ENCODE results near the gene FOSL2. TPM values are rescaled to one million over a fixed set of nuclear protein-coding genes. Genes with fewer than 3 reads are reported as not detected.

Gene FOSL2
- total RNA-seq, 1 experiment from 2014 or later: 34.2 TPM

DNA sequence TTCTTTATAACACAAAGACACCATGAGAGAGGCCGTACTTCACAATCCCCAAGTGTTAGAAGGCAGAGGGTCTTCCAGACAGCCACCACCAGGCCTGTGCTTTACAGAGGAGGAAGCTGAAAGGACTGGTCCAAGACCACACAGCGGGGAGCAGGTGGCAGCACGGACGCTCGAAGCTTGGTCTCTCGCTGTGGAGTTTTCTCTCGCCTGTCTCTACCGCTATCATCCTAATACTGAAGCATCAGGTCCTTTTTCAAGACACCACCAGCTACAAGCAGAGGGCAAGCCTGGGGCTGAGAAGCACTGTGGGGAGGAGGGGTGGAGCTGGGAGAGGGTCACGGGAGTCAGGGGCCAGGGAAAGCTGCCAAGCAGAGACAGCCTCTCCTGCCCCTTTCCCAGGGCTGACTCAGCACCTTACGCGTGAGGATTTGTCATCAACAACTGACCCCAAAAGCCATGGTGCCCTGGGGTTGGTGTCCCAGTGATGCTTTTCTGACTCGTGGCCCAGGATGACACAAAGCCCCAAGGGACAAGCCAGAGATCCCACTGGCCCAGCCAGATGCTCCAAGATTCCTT lies 31.9 kb upstream of the FOSL2 start:
- H3F3A ChIP-seq (ENCODE audit: low read length, unreplicated experiment): no peaks in the 10 kb centered on the region
- H3K79me2 ChIP-seq (ENCODE audit: low read length): no peaks in the 10 kb centered on the region
- no peaks in the 10 kb centered on the region for H3K9me2 ChIP-seq (replicated peaks; ENCODE audit: low read length)
- H3K4me3 ChIP-seq (ENCODE audit: low read length): no peak overlapping the region
- TF ChIP-seq EZH2phosphoT487 (IDR thresholded peaks at IDR 0.05; ENCODE audit: borderline replicate concordance, low read length): no peak
- no peak for TF ChIP-seq EZH2 (IDR thresholded peaks at IDR 0.05; ENCODE audit: low read length, unreplicated experiment)
- no peak for TF ChIP-seq CTCF (conservative IDR thresholded peaks at IDR 0.05; ENCODE audit: low read depth, low read length)
- no TSS peak for BruUV-seq (replicated peaks)
- ChIA-PET CTCF (no interaction called here), POLR2A (ENCODE audit: unreplicated experiment) (no interaction called here)
- no peak overlapping the region for H3K4me2 ChIP-seq (ENCODE audit: low read length)
- H3K9ac ChIP-seq (ENCODE audit: low read length): peak overlapping the region; percentile 68
- ATAC-seq: peak; percentile 7
- intact Hi-C loops (cut with micrococcal nuclease): no loop called here
- no peaks in the 10 kb centered on the region for H3K27me3 ChIP-seq (ENCODE audit: low read length)
- no peaks in the 10 kb centered on the region for H3K9me3 ChIP-seq (ENCODE audit: low read length)
- H2AFZ ChIP-seq (ENCODE audit: low read length): no peak overlapping the region
- peaks cover 36% of the 10 kb centered on the region for H3K4me1 ChIP-seq (ENCODE audit: insufficient read depth, low read length)
- no peaks in the 10 kb centered on the region for H3K36me3 ChIP-seq (ENCODE audit: low read depth, low read length)
- no peaks in the 10 kb centered on the region for H4K20me1 ChIP-seq (ENCODE audit: low read length)
- H3K27ac ChIP-seq (ENCODE audit: low read length): peak overlapping the region; percentile 75
- DNase-seq: peak; percentile 59

DNA sequence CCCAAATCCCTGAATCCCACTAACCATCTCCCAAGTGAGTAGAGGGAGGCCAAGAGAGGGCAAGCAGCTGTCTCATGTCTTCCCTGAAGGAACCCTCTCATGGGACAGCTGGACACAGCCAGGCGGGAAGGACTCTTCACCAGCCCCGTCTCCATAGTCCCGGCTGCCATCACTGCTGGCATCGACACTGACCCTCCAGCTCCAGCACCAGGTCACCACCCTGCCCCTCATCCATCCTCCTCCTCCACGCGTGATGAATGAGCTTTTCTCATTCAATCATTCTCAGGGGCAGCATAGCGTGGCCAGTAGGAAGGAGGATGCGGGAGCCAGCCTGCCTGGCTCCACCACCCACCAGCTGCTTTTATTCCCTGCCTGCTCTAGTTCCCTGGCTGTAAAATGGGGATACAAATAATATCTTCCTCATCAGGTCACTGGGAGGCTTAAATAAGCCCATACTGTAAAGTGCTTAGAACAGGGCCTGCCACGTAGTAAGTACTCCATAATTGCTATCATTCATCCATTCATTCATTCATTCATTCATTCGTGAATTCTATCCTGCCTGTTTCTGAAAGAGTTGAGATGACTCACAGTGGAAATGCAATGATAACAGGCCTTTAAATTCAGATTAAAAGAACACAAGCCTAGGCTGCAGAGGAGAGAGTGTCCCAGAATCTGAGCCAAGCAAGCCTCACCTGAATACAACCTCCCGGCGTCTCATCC lies 30.5 kb upstream of the FOSL2 start:
- POLR2A ChIA-PET (ENCODE audit: unreplicated experiment): no interaction called here
- TF ChIP-seq EZH2 (IDR thresholded peaks at IDR 0.05; ENCODE audit: low read length, unreplicated experiment) (no peak), EZH2phosphoT487 (IDR thresholded peaks at IDR 0.05; ENCODE audit: borderline replicate concordance, low read length) (no peak), CTCF (conservative IDR thresholded peaks at IDR 0.05; ENCODE audit: low read depth, low read length) (no peak)
- H3K4me3 ChIP-seq (ENCODE audit: low read length): no peak overlapping the region
- no peak overlapping the region; the same call in 1 of the 2 replicates for H3K9ac ChIP-seq (ENCODE audit: low read length)
- no peaks in the 10 kb centered on the region for H3K9me3 ChIP-seq (ENCODE audit: low read length)
- DNase-seq (no peak), ATAC-seq (no peak)
- H2AFZ ChIP-seq (ENCODE audit: low read length): no peak overlapping the region
- no peaks in the 10 kb centered on the region for H3F3A ChIP-seq (ENCODE audit: low read length, unreplicated experiment)
- no peaks in the 10 kb centered on the region for H4K20me1 ChIP-seq (ENCODE audit: low read length)
- no peak overlapping the region for H3K4me2 ChIP-seq (ENCODE audit: low read length)
- H3K79me2 ChIP-seq (ENCODE audit: low read length): no peaks in the 10 kb centered on the region
- peaks cover 38% of the 10 kb centered on the region for H3K4me1 ChIP-seq (ENCODE audit: insufficient read depth, low read length)
- BruUV-seq (replicated peaks): no TSS peak
- no peaks in the 10 kb centered on the region for H3K36me3 ChIP-seq (ENCODE audit: low read depth, low read length)
- CTCF ChIA-PET: no interaction called here
- intact Hi-C loops (cut with micrococcal nuclease): no loop called here
- H3K27ac ChIP-seq (ENCODE audit: low read length): no peak overlapping the region
- no peaks in the 10 kb centered on the region for H3K9me2 ChIP-seq (replicated peaks; ENCODE audit: low read length)
- H3K27me3 ChIP-seq (ENCODE audit: low read length): no peaks in the 10 kb centered on the region

- no peak overlapping the region for H3K4me3 ChIP-seq (ENCODE audit: low read length)
- H3K4me1 ChIP-seq (ENCODE audit: insufficient read depth, low read length): peaks cover 38% of the 10 kb centered on the region
- no peaks in the 10 kb centered on the region for H3K27me3 ChIP-seq (ENCODE audit: low read length)
- H3F3A ChIP-seq (ENCODE audit: low read length, unreplicated experiment): no peaks in the 10 kb centered on the region
- ATAC-seq (no peak), DNase-seq (no peak)
- POLR2A ChIA-PET (ENCODE audit: unreplicated experiment): no interaction called here
- TF ChIP-seq CTCF (conservative IDR thresholded peaks at IDR 0.05; ENCODE audit: low read depth, low read length) (no peak), EZH2 (IDR thresholded peaks at IDR 0.05; ENCODE audit: low read length, unreplicated experiment) (no peak), EZH2phosphoT487 (IDR thresholded peaks at IDR 0.05; ENCODE audit: borderline replicate concordance, low read length) (no peak)
- H3K79me2 ChIP-seq (ENCODE audit: low read length): no peaks in the 10 kb centered on the region
- no TSS peak for BruUV-seq (replicated peaks)
- intact Hi-C loops (cut with micrococcal nuclease): no loop called here
- no peak overlapping the region for H3K27ac ChIP-seq (ENCODE audit: low read length)
- H3K9me2 ChIP-seq (replicated peaks; ENCODE audit: low read length): no peaks in the 10 kb centered on the region
- H3K9me3 ChIP-seq (ENCODE audit: low read length): no peaks in the 10 kb centered on the region
- no peak overlapping the region for H3K9ac ChIP-seq (ENCODE audit: low read length)
- no peak overlapping the region for H2AFZ ChIP-seq (ENCODE audit: low read length)
- H3K36me3 ChIP-seq (ENCODE audit: low read depth, low read length): no peaks in the 10 kb centered on the region
- H3K4me2 ChIP-seq (ENCODE audit: low read length): no peak overlapping the region
- H4K20me1 ChIP-seq (ENCODE audit: low read length): no peaks in the 10 kb centered on the region
- CTCF ChIA-PET: no interaction called here
These were observed 29.6 kb upstream of the FOSL2 start for GRCh38 chr2:28362991-28363521.

Measured in PC-3 (cell line).